GM18870 (cell line): ENCODE measurements around the gene SLC39A3.

Experiments used
- ATAC-seq: cut with Tn5 transposase; IDR thresholded peaks from one replicate; pipeline ENCODE4 v1.9.1; 2021; ENCODE audit warnings: moderate library complexity; ENCODE audit not compliant: unreplicated experiment

SLC39A3 gene

GRCh38 chr19:2706251-2706650 lies 33.6 kb downstream of the SLC39A3 start:
- no peak for ATAC-seq

GRCh38 chr19:2703691-2704216 lies 36.1 kb downstream of the SLC39A3 start:
- ATAC-seq = no peak

GRCh38 chr19:2703077-2703437 lies 36.8 kb downstream of the SLC39A3 start:
- ATAC-seq = no peak

DNA sequence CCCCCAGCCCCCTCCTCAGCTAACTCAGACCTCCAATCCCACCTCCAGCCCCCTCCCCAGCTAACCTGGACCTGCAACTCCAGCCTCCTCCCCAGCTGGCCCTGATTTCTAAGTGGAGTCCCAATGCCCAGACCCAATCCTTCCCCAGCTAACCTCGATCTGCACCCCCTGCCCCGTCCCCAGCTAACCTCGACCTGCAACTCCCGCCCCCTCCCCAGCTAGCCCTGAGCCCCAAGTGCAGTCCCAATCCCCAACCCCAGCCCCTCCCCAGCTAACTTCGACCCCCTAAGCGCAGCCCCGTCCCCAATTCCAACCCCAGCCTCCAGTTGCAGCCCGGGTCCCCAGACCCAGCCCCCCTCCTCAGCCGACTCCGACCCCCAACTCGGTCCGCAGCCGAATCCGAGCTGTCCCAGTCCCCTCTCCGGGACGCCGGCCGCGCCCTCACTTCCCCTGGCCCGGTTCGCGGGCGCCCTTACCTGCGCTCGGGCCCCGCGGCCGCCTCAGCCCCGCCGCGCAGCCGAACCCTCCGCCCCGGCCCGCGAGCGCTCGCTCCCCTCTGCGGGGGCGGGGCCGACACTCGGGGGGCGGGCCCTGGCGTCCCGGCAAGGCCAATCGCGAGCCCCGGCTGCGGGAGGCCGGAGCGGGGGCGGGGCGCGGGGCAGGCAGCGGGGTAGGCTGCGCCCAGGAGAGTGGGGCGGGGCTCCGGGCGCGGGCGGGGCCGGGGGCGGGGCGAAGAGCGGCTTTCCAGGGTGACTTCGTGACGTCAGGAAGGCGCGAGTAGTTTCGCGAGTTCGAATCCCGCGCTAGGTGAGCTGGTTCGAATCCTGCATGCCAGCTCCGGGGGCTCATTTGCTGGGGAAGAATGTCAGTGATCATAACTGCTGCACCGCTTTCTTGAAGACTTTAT lies 37.4 kb downstream of the SLC39A3 start, which contains the start of gene GNG7:
TSS of gene GNG7 (minus strand) at position 525 of the 907 bp plus-strand sequence. CDS start 182,006 bp downstream, outside the sequence.
- no peak for ATAC-seq

DNA sequence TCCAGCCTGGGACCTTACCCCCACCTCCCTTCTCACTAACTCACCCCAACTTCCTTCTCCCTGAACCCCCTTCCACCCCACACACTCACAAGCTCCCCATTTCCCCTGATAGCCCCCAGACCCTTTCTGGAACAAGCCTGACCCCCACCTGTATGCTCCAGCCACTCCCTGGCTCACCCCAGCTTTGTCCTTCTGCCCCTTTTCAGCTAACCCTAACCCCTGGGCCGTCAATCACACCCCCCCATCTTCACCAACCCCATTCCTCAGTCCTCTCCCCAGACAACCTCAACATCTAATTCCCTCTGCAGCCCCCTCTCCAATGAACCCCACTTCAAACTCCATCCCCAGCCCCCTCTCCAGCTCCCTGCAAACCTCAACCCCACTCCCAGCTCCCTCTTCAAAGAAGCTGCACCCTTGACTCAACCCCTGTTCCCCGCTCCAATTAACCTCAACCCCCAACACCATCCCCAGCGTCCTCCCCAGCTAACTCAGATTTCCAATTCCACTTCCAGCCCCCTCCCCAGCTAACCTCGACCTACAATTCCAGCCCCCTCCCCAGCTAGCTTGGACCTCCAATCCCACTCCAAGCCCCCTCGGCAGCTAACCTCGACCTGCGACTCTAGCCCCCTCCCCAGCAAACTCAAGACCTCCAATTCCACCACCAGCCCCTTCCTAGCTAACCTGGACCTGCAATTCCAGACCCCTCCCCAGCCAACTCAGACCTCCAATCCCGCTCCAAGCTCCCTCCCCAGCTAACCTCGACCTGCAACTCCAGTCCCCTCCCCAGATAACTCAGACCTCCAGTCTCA lies 38.3 kb downstream of the SLC39A3 start:
- ATAC-seq = no peak

GRCh38 chr19:2700660-2701360 lies 39.0 kb downstream of the SLC39A3 start:
- no peak for ATAC-seq

DNA sequence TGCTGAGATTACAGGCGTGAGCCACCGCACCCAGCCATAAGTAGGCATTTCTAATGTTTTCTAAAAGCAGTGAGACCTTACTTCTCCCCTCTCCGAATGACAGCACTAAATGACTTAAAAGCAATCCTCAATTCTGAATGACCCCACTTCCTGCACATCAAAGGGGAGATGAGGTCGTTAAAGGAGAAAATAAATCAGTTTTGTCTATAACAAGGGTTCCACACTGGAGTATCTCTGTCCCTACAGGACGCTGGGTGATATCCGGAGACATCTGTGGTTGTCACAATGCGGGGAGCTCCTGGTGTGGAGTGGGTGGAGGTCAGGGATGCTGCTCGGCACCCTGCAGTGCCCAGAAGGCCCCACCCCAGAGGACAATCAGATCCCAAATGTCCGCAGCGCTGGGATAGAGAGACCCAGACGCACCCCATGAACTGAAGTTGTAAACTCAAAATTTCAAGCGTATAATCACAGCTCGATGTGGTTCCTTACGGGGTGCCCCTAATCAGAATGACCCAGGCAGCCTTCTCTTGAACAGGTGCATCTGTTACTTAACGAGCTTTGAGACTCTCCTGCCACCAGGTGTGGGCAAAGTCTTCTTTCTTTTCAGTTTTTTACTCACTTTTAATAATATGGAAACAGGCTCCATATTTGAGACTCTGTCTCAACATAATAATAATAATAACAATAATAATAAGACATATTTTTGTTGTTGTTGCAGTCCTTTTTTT lies 40.2 kb downstream of the SLC39A3 start:
- no peak for ATAC-seq

GRCh38 chr19:2694196-2694595 lies 45.6 kb downstream of the SLC39A3 start:
- ATAC-seq = no peak

- ATAC-seq = no peak
Measured at GRCh38 chr19:2693492-2694160, 46.2 kb downstream of the SLC39A3 start.

DNA sequence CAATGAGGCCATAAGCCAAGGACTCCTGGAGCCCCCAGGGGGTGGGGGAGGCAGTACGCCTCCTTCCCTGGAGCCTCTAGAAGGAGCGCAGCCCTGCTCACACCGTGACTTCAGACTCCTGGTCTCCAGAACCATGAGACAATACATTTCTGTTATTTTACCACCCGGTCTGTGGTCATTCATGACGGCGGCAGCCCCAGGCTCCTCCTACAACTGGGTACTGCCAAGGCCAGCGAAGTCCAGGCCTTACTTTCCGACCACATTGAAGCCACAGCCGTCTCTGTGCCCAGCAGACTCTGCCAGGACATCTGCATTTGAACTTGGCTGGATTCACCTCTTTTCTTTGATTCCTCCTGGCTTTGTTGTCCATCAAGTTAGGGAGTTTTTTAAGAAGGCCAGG lies 47.9 kb downstream of the SLC39A3 start:
- no peak for ATAC-seq

DNA sequence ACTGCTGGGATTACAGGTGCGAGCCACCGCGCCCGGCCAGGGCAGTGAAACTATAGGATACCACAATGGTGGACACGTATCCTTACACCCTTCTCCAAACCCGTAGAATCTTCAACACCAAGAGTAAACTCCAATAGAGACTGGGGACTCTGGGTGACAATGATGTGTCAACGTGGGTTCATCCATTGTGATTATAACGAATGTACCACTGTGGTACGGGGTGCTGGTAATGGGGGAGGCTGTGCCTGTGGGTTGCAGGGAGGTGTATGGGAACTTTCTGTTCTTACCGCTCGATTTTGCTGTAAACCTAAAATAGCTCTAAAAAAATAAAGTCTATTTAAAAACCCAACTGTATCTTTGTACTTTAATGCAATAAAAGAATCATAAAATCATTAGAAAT lies 49.0 kb downstream of the SLC39A3 start:
- ATAC-seq = no peak

DNA sequence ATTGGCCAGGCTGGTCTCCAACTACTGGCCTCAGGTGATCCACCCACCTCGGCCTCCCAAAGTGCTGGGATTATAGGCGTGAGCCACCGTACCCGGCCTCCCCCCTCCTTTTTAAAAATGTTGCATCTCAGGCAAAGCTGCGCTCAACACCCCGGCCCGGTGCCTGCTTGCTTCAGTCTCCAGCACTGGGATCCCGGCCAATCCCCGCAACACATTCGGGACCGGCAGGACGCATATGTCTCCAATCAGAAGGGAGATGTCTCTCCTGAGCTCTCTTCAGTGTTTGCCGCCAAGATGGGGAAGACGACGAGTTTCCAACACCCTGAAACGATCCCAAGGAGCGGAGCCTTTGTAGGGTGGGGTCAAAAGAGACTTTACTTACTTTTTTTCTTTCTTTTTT lies 53.5 kb downstream of the SLC39A3 start:
- no peak for ATAC-seq

- no peak for ATAC-seq
Measured at GRCh38 chr19:2685204-2685704, 54.6 kb downstream of the SLC39A3 start.

GRCh38 chr19:2683430-2684003 lies 56.3 kb downstream of the SLC39A3 start:
- ATAC-seq = no peak
